Raji (cell line): ENCODE results near the gene PIN1.
A peak's percentile ranks its signal among the peaks of the same experiment; 100 is the strongest.

Experiments used
- POLR2A ChIP-seq: IDR thresholded peaks from 2 replicates; pipeline ENCODE4 v1.6.1; 2011; ENCODE audit warnings: low read depth, low read length, control low read depth; ENCODE audit not compliant: insufficient read depth

Gene PIN1

DNA sequence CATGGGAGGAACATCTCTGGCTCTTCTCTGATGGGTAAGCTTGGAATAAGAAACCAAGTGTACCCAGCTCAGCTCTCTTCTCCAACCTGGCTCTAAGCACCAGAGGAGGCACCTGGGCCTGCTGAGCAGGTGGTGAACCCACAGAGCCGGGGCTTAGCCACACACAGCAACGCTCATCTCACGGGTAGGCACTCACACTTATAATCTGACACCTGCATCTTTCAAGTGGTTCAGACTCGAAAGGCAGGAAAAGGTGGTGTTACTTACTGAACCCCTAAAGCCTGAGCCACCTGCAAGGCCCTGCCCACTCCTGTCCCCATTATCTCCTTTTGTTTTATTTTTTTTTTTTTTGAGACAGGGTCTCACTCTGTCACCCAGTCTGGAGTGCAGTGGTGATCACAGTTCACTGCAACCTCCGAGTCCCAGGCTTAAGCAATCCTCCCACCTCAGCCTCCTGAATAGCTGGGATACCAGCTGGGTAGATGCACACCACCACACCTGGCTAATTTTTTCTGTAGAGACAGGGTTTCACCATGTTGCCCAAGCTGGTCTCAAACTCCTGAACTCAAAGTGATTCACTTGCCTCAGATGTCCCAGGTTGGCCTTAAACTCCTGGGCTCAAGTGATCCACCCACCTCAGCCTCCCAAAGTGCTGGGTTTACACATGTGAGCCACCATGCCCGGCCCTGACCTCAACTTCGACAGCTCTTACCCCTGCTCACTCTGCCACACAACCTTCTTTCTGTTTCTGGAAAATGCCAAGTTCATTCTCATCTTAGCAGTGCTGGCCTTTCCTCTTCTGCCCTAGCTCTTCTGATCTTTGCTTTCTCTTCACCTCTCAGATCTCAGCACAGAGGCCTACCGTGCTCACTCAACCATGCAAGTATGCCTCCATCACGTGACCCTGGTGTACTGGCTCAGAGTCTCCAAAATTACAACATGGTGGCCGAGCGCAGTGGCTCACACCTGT, 26.0 kb upstream of the PIN1 start:
- no peak for TF ChIP-seq POLR2A

DNA sequence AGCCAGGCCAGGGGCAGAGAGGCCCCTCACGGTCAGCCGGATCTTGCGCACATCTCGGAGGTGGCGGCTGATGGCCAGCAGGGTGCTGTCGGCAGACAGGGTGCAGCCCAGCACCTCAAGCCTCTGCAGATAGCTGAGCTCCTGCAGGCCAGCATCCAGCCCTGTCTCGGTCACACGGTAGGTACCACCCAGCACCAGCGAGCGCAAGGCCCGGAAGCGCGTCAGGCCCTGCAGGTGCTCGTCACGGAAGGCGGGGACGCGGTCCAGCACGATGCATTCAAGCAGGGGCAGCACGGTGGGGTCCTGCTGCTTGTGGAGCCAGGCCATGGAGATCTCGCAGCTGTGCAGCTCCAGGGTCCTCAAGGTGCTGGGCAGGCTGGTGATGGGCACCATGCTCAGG, 24.0 kb upstream of the PIN1 start:
- no peak for TF ChIP-seq POLR2A

DNA sequence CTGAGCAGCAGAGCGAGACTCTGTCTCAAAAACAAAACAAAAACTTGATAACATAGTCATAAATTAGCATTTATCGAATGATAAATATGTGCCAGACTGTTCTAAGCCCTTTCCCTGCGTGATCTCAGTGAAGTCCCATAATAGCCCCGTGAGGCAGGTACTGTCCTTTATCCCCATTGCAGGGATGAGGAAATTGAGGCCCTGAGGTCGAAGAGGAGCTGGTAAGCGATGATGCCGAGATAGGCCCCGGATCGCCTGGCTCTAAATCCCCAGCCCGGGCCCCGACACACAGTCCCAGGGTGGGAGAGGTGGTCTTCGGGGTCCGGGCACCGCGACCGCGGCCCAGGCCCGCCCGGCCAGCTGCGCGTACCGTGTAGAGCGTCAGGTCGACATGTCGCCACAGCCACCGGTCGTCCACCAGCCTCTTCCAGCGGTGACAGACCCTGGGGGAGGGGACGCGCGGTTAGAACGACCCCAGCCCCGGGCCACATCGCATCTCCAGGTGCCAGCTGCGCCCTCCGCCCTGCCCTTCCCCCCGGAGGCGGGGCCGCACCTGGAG, 16.9 kb upstream of the PIN1 start:
- no peak for TF ChIP-seq POLR2A

DNA sequence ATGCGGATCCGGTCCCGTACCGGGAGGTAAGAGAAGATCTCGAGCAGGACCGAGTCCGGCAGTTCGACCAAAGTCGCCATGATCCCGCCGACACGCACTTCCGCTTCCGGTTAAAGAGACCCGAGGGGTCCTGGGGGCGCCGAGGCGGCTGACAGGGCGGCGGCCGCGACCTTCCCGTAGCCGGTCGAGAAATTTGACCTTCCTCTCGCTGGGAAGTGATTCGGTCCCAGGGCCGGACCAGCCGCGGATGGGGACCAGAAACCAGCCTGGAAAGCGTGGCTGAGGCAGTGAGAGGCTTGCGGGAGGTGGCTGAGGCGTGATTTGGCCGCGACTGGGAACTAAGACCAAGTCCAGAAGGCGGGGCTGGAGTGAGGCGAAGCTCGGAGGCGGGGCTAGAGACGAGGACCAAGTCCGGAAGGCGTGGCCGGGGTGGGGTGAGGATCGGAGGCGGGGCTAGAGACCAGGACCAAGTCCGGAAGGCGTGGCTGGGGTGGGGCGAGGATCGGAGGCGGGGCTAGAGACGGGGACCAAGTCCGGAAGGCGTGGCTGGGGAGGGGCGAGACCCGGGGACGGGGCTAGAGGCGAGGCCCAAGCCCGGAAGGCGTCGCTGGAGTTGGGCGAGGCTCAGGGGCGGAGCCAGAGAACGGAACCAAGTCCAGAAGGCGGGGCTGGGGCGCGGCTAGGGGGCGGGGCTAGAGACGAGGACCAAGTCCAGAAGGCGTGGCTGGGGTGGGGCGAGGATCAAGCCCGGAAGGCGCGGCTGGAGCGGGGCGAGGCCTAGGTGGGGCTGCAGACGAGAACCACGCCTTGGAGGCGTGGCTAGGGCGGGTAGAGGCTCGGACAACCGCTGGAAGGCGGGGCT, 16.2 kb upstream of the PIN1 start, which contains the start of gene FBXL12:
TSS of gene FBXL12 (minus strand) at position 346 of the 862 bp plus-strand sequence. CDS start at position 80, 266 bp downstream.
- TF ChIP-seq POLR2A, result peak; percentile 92

DNA sequence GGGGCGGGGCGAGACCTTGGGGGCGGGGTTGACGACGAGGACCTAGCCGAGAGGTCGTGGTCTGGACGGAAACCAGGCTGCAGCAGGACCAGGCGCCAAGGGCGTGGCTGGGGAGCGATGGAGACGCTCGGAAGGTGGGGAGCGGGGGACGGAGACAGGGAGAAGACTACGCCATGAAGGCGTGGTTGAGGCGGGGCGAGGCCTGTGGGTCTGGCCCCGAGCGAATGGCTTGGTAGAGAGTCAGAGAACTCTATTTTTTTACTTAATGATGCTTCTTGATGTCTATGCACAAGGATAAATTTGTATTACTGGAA, 15.6 kb upstream of the PIN1 start:
- TF ChIP-seq POLR2A, result peak; percentile 37; the same call in 1 of the 2 replicates

DNA sequence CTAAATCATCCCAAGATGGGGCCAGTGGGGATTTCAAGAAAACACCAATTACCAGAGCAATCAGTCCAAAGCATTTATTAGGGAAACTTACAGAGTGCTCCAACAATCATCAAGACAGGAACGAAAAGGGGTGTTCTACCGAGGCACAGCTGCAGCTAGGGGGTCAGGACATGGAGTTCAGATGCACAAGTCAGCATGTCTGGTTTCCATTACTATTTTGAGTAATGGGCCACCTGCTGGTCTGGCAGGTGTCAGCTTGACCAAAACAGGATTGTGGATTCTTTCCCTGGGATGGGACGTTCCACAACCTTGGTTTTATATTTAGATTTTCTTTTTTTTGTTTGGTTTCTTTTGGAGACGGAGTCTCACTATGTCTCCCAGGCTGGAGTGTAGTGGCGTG, 11.3 kb upstream of the PIN1 start:
- no peak for TF ChIP-seq POLR2A

DNA sequence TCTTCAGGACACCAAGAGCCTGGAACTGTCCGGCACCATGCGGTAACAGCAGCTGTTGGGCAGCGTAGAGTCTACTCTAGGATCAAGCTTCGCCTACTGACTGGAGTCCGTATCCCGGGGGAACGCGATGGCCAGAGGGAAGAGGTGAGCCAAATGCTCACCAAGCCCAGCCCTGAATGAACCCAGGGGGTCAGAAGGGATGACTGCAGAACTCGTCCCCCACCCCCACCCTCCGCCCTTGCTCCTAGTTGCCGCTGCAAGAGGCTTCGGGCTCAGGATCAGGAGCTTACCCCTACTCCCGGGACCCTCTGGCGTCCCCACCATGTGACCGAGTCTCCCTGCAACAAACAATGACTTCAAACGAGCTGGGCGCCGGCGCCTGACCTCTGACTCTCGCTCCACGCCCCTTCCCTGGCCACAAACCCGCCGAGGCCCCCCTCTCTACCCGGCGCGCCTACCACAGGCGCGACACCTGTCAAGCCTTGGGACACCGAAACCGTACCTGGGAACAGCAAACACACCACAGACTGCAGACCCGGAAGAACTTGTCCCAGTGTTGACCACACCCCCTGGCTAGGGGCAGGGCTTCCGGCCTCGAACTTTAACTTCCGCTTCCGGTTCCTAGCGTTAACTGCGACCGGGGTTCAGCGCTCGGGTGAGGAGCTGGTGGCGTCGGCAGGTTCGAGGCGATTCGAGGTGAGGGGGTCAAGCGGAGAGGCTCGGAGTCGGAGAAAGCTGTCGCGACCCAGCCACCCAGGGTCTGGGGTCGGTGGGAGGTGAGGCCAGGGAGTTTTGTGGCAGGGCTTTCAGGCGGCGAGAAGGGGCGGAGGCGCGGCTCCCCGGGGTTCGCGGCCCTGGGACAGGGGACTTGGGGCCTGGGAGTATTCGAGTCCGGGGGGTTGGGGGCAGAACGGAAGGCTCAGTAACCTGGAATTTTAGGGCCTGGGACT, 7.6 kb upstream of the PIN1 start, which contains the start of gene UBL5:
TSS of gene UBL5 (plus strand) at position 630 of the 950 bp plus-strand sequence. CDS start 420 bp downstream, outside the sequence.
- TF ChIP-seq POLR2A, result peak; percentile 91

DNA sequence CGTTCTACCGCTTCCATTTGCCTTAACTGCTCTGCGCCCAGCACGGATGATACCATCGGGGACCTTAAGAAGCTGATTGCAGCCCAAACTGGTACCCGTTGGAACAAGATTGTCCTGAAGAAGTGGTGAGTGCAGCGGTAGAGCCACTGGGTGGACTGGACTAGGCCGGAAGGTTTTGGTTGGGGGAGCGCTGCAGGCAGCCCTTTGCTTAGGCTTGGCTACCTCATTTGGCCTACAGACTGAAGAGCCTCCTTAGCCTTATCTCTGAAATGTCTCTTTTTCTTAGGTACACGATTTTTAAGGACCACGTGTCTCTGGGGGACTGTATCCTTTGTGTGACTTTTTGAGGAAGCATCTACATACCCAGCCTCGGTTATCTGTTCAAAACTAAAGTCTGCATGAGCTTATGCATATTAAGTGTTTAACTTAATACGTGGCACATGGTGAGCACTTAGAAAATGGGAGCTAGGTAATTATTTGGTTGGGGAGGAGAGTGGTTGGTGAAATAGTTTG, 6.5 kb upstream of the PIN1 start:
- no peak for TF ChIP-seq POLR2A

DNA sequence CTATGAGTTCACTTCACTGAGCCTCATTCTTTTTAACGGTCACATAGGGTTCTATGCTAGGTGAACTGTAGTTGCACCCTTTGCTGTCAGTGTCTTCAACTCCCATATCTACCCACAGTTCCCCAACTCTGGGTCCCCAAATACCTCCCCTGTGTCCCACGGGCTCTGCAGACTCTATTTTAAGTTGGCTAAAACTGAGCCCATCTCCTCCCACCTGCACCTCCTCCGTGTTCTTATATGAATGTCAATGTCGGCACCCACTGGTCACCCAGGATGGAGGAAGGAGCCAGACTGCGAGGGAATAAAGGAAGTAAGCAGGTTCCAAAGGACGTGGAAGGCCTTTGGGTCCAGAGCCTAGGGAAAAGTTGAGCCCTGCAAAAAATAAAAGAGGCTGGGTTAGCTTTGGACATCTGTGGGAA, 802 bp upstream of the PIN1 start:
- TF ChIP-seq POLR2A, result no peak

DNA sequence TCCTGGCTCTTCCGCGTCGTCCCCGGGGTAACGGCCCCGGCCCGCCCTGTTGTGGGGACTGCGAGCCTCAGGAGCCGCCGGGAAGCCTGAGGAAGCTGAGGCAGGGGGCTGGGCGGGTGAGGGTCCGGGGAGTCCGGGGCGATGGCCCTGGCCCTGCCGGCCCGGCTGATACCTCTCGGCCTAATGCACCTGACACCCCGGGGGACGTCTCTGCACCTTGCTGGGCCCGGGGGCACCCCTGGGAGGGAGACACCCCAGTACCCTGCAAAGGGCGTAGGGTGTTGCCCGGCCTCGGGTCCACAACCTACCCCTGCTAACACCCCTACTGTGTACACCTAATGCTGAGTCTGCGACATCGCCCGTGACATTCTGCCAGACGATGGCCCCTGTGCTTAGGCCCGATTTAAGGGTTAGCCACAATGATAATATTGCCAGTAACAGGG, 410 bp downstream of the PIN1 start:
- TF ChIP-seq POLR2A, result no peak

DNA sequence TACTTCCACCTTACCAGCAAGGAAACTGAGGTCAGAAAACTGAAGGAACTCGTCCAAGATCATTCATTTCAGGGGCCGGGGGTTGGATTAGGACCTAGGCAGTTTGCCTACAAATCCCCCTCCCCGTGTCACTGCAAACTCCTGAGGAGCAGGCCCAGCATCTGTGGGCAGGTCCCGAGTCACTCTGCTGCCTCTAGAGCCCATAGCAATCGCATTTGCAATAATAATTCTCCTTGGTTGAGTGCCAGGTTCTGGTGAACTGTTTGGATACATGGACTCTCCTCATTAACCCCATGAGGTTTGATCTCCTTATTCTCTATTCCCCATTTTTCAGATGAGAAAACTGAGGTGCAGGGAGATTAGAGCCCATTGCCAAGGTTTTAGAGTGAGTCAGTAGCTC, 903 bp downstream of the PIN1 start:
- TF ChIP-seq POLR2A, result no peak

DNA sequence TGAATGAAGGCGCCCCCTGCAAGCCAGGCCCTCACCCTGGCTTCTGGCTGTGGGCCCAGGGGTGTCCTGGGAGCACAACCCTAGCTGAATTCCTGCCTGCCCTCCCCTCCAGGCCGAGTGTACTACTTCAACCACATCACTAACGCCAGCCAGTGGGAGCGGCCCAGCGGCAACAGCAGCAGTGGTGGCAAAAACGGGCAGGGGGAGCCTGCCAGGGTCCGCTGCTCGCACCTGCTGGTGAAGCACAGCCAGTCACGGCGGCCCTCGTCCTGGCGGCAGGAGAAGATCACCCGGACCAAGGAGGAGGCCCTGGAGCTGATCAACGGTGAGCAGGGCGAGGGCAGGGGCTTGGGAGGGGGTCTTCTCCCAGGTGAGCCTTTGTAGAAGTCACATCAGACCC, 3.2 kb downstream of the PIN1 start:
- TF ChIP-seq POLR2A, result no peak

DNA sequence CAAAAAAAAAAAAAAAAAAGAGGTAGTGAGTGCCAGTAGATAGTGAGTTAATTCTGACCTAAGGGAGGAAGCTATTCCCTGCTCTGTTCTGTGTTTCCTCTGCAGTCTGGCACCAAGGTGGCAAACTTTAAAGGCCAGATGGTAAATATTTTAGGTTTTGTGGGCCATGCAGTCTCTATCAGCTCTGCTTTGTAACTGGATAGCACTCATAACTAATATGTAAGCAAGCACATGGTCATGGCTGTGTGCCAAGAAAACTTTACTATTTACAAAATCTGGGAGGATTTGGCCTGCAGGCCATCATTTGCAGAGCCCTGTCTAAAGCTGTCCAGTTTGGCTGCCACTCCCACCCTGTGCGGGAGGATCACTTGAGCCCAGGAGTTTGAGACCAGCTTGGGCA, 4.3 kb downstream of the PIN1 start:
- no peak for TF ChIP-seq POLR2A

DNA sequence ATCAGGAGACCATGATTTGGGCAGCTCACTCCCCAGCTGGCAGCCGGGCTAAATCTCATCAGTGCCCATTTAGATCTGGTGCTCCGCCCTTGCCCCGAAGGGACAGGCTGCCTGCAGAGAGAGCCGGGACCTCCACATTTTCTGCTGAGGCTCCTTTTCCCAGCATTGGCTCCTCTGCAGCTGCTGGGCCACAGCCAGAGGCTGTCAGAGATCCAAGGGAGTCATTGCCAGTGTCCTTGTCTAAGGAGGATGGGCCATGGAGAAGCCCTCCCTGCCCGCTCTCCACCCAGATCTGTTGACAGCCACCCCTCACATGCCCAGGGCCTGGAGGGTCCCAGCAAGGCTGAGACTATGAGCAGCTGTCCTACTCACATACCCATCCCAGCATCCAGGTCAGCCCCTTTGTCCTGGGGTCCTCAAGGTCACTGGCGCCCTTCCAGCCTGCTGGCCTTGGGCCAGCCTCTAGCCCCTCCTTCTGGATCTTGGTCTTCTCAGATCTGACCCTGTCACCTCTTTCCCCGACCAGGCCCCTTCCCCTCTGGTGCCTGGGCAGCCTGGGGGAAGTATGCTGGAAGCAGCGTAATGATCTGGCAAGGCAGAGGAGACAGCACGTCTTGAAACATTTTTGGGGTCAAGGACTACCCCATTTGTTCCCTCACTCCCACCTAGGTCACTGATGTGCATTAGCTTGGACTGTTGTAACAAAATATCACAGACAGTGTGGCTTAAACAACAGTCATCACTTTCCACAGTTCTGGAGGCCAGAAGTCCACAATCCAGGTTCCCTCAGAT, 7.9 kb downstream of the PIN1 start:
- no peak for TF ChIP-seq POLR2A
